HepG2 (cell line): ENCODE data around the gene KLHL18. TPM values are rescaled to one million over a fixed set of nuclear protein-coding genes. Genes with fewer than 3 reads are reported as not detected.

Experiments
- AKAP8 ChIP-seq: sonication (generic); formaldehyde crosslinking; IDR thresholded peaks from 2 replicates; pipeline ENCODE4 v1.5.1; 2020; ENCODE audit warnings: mild to moderate bottlenecking, missing genetic modification reagents
- BRD4 ChIP-seq: sonication (generic); formaldehyde crosslinking; IDR thresholded peaks from 2 replicates; pipeline ENCODE4 v1.4.0; 2020; ENCODE audit warnings: missing genetic modification reagents
- CBFB ChIP-seq: sonication (generic); formaldehyde crosslinking; IDR thresholded peaks from 2 replicates; pipeline ENCODE4 v1.4.0; 2020; ENCODE audit warnings: missing genetic modification reagents
- CEBPG ChIP-seq: IDR thresholded peaks from 2 replicates; pipeline ENCODE4 v1.6.1; 2016
- DMAP1 ChIP-seq: IDR thresholded peaks from 2 replicates; pipeline ENCODE4 v1.6.1; 2016
- ELF4 ChIP-seq: sonication (generic); formaldehyde crosslinking; IDR thresholded peaks from 2 replicates; pipeline ENCODE4 v1.5.0; 2020; ENCODE audit warnings: missing genetic modification reagents, mild to moderate bottlenecking, moderate library complexity, borderline replicate concordance
- ESRRA ChIP-seq: sonication (generic); formaldehyde crosslinking; IDR thresholded peaks from 2 replicates; pipeline ENCODE4 v1.5.1; 2020; ENCODE audit warnings: mild to moderate bottlenecking, low read depth, missing genetic modification reagents
- FOXO4 ChIP-seq: sonication (generic); formaldehyde crosslinking; conservative IDR thresholded peaks from 2 replicates; pipeline ENCODE4 v1.8.1; 2023; ENCODE audit warnings: missing genetic modification reagents
- KDM2A ChIP-seq: sonication (generic); formaldehyde crosslinking; IDR thresholded peaks from 2 replicates; pipeline ENCODE4 v1.4.0; 2020; ENCODE audit warnings: low read depth, missing genetic modification reagents, borderline replicate concordance
- KDM4B ChIP-seq: sonication (generic); formaldehyde crosslinking; IDR thresholded peaks from 2 replicates; pipeline ENCODE4 v1.4.0; 2020; ENCODE audit warnings: missing genetic modification reagents
- NFRKB ChIP-seq: fragments of 450-650 bp; IDR thresholded peaks from 2 replicates; pipeline ENCODE4 v1.6.1; 2017
- POLR2G ChIP-seq: fragments of 200-400 bp; formaldehyde crosslinking; IDR thresholded peaks from 2 replicates; pipeline ENCODE4 v1.6.1; 2018; ENCODE audit warnings: mild to moderate bottlenecking, low read depth, low read length, moderate library complexity
- RELA ChIP-seq: sonication (generic); formaldehyde crosslinking; IDR thresholded peaks from 2 replicates; pipeline ENCODE4 v1.4.0; 2020; ENCODE audit warnings: missing genetic modification reagents
- ZHX2 ChIP-seq, 2 experiments: sonication (generic) in 1 of 2; formaldehyde crosslinking in 1 of 2; IDR thresholded peaks; 2 replicates each; pipeline versions ENCODE4 v1.6.1 to v1.9.0; 2014 to 2022; ENCODE audit warnings: antibody characterized with exemption in 1 of 2, borderline replicate concordance in 1 of 2, inconsistent platforms in 1 of 2, low read depth in 1 of 2, missing genetic modification reagents in 1 of 2
- ZNF33A ChIP-seq: sonication (generic); formaldehyde crosslinking; IDR thresholded peaks from 2 replicates; pipeline ENCODE4 v1.5.1; 2020; ENCODE audit warnings: missing genetic modification reagents, mild to moderate bottlenecking, moderate library complexity, borderline replicate concordance
- ZNF598 ChIP-seq: sonication (generic); formaldehyde crosslinking; IDR thresholded peaks from 2 replicates; pipeline ENCODE4 v1.5.1; 2020; ENCODE audit warnings: mild to moderate bottlenecking, missing genetic modification reagents, borderline replicate concordance
- polyA plus RNA-seq, 8 experiments: library from polyadenylated mRNA; depleted of rRNA in 3 of 8; stranded (reverse) in 7 of 8; unstranded in 1 of 8; fragments of >200 nt; fragmentation: Illumina TruSeq in 4 of 8; extraction: Trizol in 4 of 8; gene quantifications; 2 replicates each; pipeline versions ENCODE4 v1.2.1 to v1.2.3, GENCODE V29; 2011 to 2016; ENCODE audit warnings: low read depth in 4 of 8, missing spikeins in 1 of 8, mixed read lengths in 1 of 8; ENCODE audit not compliant: insufficient read depth in 1 of 8
- total RNA-seq, 5 experiments: library from RNA; depleted of rRNA; stranded (reverse); fragments of >200 nt; fragmentation: Illumina TruSeq; extraction: Trizol; gene quantifications; 2 replicates each; pipeline ENCODE4 v1.2.3, GENCODE V29; 2016; ENCODE audit warnings: low read depth in 1 of 5
- TF ChIP-seq, protein P1 (sequence below): sonication (generic); formaldehyde crosslinking; conservative IDR thresholded peaks from 2 replicates; pipeline ENCODE4 v1.4.0; 2020; ENCODE audit warnings: missing genetic modification reagents

KLHL18 gene
- total and polyA plus RNA-seq, 2 of the 13 experiments (the other 11 are each of a cell fraction or from before 2014, with no cell fraction given): 17.5 to 18.8 TPM

DNA sequence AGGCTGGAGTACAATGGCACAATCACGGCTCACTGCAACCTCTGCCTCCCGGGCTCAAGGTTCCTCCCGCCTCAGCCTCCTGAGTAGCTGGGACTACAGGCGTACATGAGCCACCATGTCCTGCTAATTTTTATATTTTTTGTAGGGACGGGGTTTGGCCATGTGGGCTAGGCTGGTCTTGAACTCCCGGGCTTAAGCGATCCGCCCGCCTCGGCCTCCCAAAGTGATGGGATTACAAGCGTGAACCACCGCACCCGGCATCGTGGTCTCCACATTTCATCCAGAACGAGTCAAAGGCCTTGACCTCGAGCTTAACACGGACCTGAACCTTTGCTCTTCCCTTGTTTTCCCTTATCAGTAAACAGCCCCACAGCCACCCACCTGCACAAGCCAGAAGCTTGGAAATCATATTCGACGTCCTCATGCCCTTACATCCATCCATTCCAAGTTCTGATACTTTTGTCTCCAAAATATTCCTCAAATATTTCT lies 96.7 kb downstream of the KLHL18 start (continued):
- TF ChIP-seq, protein P1, sequence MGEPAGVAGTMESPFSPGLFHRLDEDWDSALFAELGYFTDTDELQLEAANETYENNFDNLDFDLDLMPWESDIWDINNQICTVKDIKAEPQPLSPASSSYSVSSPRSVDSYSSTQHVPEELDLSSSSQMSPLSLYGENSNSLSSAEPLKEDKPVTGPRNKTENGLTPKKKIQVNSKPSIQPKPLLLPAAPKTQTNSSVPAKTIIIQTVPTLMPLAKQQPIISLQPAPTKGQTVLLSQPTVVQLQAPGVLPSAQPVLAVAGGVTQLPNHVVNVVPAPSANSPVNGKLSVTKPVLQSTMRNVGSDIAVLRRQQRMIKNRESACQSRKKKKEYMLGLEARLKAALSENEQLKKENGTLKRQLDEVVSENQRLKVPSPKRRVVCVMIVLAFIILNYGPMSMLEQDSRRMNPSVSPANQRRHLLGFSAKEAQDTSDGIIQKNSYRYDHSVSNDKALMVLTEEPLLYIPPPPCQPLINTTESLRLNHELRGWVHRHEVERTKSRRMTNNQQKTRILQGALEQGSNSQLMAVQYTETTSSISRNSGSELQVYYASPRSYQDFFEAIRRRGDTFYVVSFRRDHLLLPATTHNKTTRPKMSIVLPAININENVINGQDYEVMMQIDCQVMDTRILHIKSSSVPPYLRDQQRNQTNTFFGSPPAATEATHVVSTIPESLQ: 0 out of 2 replicates have a peak, but pooled peaks have one; percentile 25
- TF ChIP-seq AKAP8 (CRISPR knock-in tag) (peak; percentile 94; the same call in 1 of the 2 replicates), KDM2A (CRISPR knock-in tag) (peak; percentile 73; the same call in 1 of the 2 replicates), DMAP1 (CRISPR knock-in tag) (peak; percentile 85), FOXO4 (CRISPR knock-in tag) (peak; percentile 89), NFRKB (no peak), RELA (CRISPR knock-in tag) (no peak), ZHX2 (IDR thresholded peaks at IDR 0.05; ENCODE audit: low read depth) (peak; percentile 14; the same call in 1 of the 2 replicates), ZHX2 (CRISPR knock-in tag; IDR thresholded peaks at IDR 0.05; ENCODE audit: borderline replicate concordance) (no peak), KDM4B (CRISPR knock-in tag) (0 out of 2 replicates have a peak, but pooled peaks have one; percentile 32), ZNF33A (no peak), ZNF598 (peak; percentile 56; the same call in 1 of the 2 replicates), BRD4 (0 out of 2 replicates have a peak, but pooled peaks have one; percentile 22), CBFB (CRISPR knock-in tag) (0 out of 2 replicates have a peak, but pooled peaks have one; percentile 39), CEBPG (CRISPR knock-in tag) (peak; percentile 24; the same call in 1 of the 2 replicates), ESRRA (CRISPR knock-in tag) (peak; percentile 84), ELF4 (CRISPR knock-in tag) (peak; percentile 71; the same call in 1 of the 2 replicates), POLR2G (peak; percentile 51; the same call in 1 of the 2 replicates)
